Mesenchymal stem cell (in vitro differentiated cells and primary cell): ENCODE results near the gene SCN4B.

Experiments
- DNase-seq: peaks from one replicate; pipeline ENCODE4 v3.0.0-alpha.2; 2013
- H2AFZ ChIP-seq: one replicate; pipeline ENCODE4 v1.6.1; 2013; ENCODE audit warnings: low read depth, mild to moderate bottlenecking, control low read depth, inconsistent platforms, low read length, moderate library complexity
- H2AK5ac ChIP-seq: 2 replicates; pipeline ENCODE4 v1.6.1; 2013; ENCODE audit warnings: low read length, moderate library complexity, mild to moderate bottlenecking, inconsistent platforms; ENCODE audit not compliant: severe bottlenecking
- H2BK120ac ChIP-seq: one replicate; pipeline ENCODE4 v1.6.1; 2013; ENCODE audit warnings: low read depth, mild to moderate bottlenecking, inconsistent platforms, low read length, moderate library complexity
- H2BK12ac ChIP-seq, 2 experiments: one replicate each; pipeline ENCODE4 v1.6.1; 2013; ENCODE audit warnings: inconsistent platforms in 2 of 2, low read length in 2 of 2, mild to moderate bottlenecking in 2 of 2, moderate library complexity in 2 of 2, control low read depth in 1 of 2
- H2BK15ac ChIP-seq: one replicate; pipeline ENCODE4 v1.6.1; 2013; ENCODE audit warnings: mild to moderate bottlenecking, low read depth, inconsistent platforms; ENCODE audit not compliant: poor library complexity, severe bottlenecking
- H2BK5ac ChIP-seq: 2 replicates; pipeline ENCODE4 v1.6.1; 2013; ENCODE audit warnings: low read depth, mild to moderate bottlenecking, low read length, control low read depth, inconsistent platforms; ENCODE audit not compliant: poor library complexity, severe bottlenecking
- H3K14ac ChIP-seq, 2 experiments: one replicate each; pipeline ENCODE4 v1.6.1; 2013; ENCODE audit warnings: inconsistent platforms in 2 of 2, low read length in 2 of 2, control low read depth in 1 of 2, mild to moderate bottlenecking in 1 of 2, moderate library complexity in 1 of 2
- H3K18ac ChIP-seq, 2 experiments: one replicate each; pipeline ENCODE4 v1.6.1; 2013; ENCODE audit warnings: inconsistent platforms in 2 of 2, low read length in 2 of 2, control low read depth in 1 of 2, low read depth in 1 of 2, mild to moderate bottlenecking in 1 of 2
- H3K23ac ChIP-seq, 2 experiments: one replicate each; pipeline ENCODE4 v1.6.1; 2013; ENCODE audit warnings: inconsistent platforms in 2 of 2, low read length in 2 of 2, mild to moderate bottlenecking in 2 of 2, moderate library complexity in 2 of 2, control low read depth in 1 of 2
- H3K27ac ChIP-seq: 2 replicates; pipeline ENCODE4 v1.5.1; 2013; ENCODE audit warnings: mild to moderate bottlenecking, moderate library complexity, low read length, control low read depth, inconsistent platforms; ENCODE audit not compliant: poor library complexity, severe bottlenecking
- H3K27me3 ChIP-seq, 2 experiments: 2 replicates each; pipeline versions ENCODE4 v1.6.1 to v1.7.0; 2013; ENCODE audit warnings: low read length in 2 of 2, mild to moderate bottlenecking in 2 of 2, moderate library complexity in 2 of 2, control low read depth in 1 of 2, inconsistent platforms in 1 of 2; ENCODE audit not compliant: control insufficient read depth in 1 of 2, insufficient read depth in 1 of 2
- H3K36me3 ChIP-seq, 2 experiments: 2 replicates each; pipeline versions ENCODE4 v1.6.1 to v1.7.0; 2013; ENCODE audit warnings: low read length in 2 of 2, control low read depth in 1 of 2, inconsistent platforms in 1 of 2, low read depth in 1 of 2, mild to moderate bottlenecking in 1 of 2; ENCODE audit not compliant: insufficient read depth in 2 of 2, control insufficient read depth in 1 of 2
- H3K4ac ChIP-seq, 2 experiments: one replicate each; pipeline ENCODE4 v1.6.1; 2013; ENCODE audit warnings: inconsistent platforms in 2 of 2, low read length in 2 of 2, mild to moderate bottlenecking in 2 of 2, moderate library complexity in 2 of 2, control low read depth in 1 of 2, low read depth in 1 of 2
- H3K4me1 ChIP-seq: 2 replicates; pipeline ENCODE4 v1.6.1; 2013; ENCODE audit warnings: low read depth, low read length, control low read depth; ENCODE audit not compliant: control insufficient read depth, insufficient read depth
- H3K4me2 ChIP-seq: 2 replicates; pipeline ENCODE4 v1.6.1; 2013; ENCODE audit warnings: low read length, mild to moderate bottlenecking, inconsistent platforms; ENCODE audit not compliant: poor library complexity, severe bottlenecking
- H3K4me3 ChIP-seq, 2 experiments: 2 replicates each; pipeline versions ENCODE4 v1.5.1 to v1.7.0; 2013; ENCODE audit warnings: low read length in 2 of 2, mild to moderate bottlenecking in 2 of 2, control low read depth in 1 of 2, low read depth in 1 of 2; ENCODE audit not compliant: insufficient read depth in 1 of 2
- H3K79me1 ChIP-seq: replicated peaks from 2 replicates; pipeline ENCODE4 v1.6.1; 2013; ENCODE audit warnings: mild to moderate bottlenecking, control low read depth, low read length, inconsistent platforms; ENCODE audit not compliant: poor library complexity, severe bottlenecking
- H3K9ac ChIP-seq: 2 replicates; pipeline ENCODE4 v1.7.0; 2013; ENCODE audit warnings: mild to moderate bottlenecking, low read length, moderate library complexity
- H3K9me3 ChIP-seq: 2 replicates; pipeline ENCODE4 v1.7.0; 2013; ENCODE audit warnings: mild to moderate bottlenecking, low read length; ENCODE audit not compliant: control insufficient read depth
- H4K8ac ChIP-seq: one replicate; pipeline ENCODE4 v1.6.1; 2013; ENCODE audit warnings: inconsistent platforms, mild to moderate bottlenecking, low read length, moderate library complexity
- H4K91ac ChIP-seq: one replicate; pipeline ENCODE4 v1.6.1; 2013; ENCODE audit warnings: mild to moderate bottlenecking, low read length, inconsistent platforms
- WGBS: methylation state at CpG from one replicate; pipeline ENCODE4 v1.1.7; 2013; ENCODE audit warnings: mixed read lengths; 5-methylcytosine and 5-hydroxymethylcytosine counted together

The SCN4B gene

GRCh38 chr11:118147502-118147901 is 5.1 kb downstream of the SCN4B start:
- no peak overlapping the region for H2BK12ac ChIP-seq
- no peak overlapping the region for H2BK120ac ChIP-seq

GRCh38 chr11:118146554-118146953 is 6.1 kb downstream of the SCN4B start:
- H3K4me1 ChIP-seq = peaks cover 7% of the 10 kb centered on the region
- no peak overlapping the region for H3K4me3 ChIP-seq
- H3K27ac ChIP-seq = no peak overlapping the region
- no peak for DNase-seq
- H3K14ac ChIP-seq = no peak overlapping the region
- no peak overlapping the region for H4K91ac ChIP-seq
- 77% methylated on average over 6 of the region's 6 CpGs for WGBS
- H2BK5ac ChIP-seq = no peak overlapping the region
- H2AFZ ChIP-seq = no peak overlapping the region
- no peak overlapping the region for H2BK15ac ChIP-seq
- H3K18ac ChIP-seq = no peak overlapping the region
- no peak overlapping the region for H3K4ac ChIP-seq
- H4K8ac ChIP-seq = no peak overlapping the region
- H2BK120ac ChIP-seq = no peak overlapping the region
- no peak overlapping the region for H2AK5ac ChIP-seq
- H3K79me1 ChIP-seq = no peaks in the 10 kb centered on the region
- no peak overlapping the region for H3K23ac ChIP-seq
- H3K27me3 ChIP-seq = peaks cover 89 to 98% of the 10 kb centered on the region in 2 experiments
- no peaks in the 10 kb centered on the region for H3K9me3 ChIP-seq
- H3K36me3 ChIP-seq = no peaks in the 10 kb centered on the region
- H3K9ac ChIP-seq = no peak overlapping the region
- no peak overlapping the region for H3K4me2 ChIP-seq
- H2BK12ac ChIP-seq = no peak overlapping the region

More at GRCh38 chr11:118147502-118147901, 5.1 kb downstream of the SCN4B start:
- DNase-seq = no peak
- Histone ChIP-seq H4K8ac (no peak overlapping the region), H3K4ac (no peak overlapping the region), H3K9ac (no peak overlapping the region), H3K4me1 (peaks cover 11% of the 10 kb centered on the region), H3K27me3 (peaks cover 90 to 98% of the 10 kb centered on the region in 2 experiments), H2AK5ac (no peak overlapping the region), H3K79me1 (no peaks in the 10 kb centered on the region), H3K9me3 (no peaks in the 10 kb centered on the region), H2AFZ (no peak overlapping the region), H3K14ac (no peak overlapping the region), H3K36me3 (no peaks in the 10 kb centered on the region), H3K18ac (no peak overlapping the region), H3K23ac (no peak overlapping the region), H4K91ac (no peak overlapping the region), H2BK15ac (no peak overlapping the region), H3K4me2 (no peak overlapping the region), H3K4me3 (no peak overlapping the region), H3K27ac (no peak overlapping the region), H2BK5ac (no peak overlapping the region)
- WGBS = 58% methylated on average over 2 of the region's 3 CpGs

- Histone ChIP-seq H2BK12ac (no peak overlapping the region), H2BK5ac (no peak overlapping the region), H3K4me2 (peak overlapping the region; percentile 98), H3K79me1 (no peaks in the 10 kb centered on the region), H3K23ac (peak overlapping the region in 1 of 2 experiments; percentile 44), H3K4me1 (peaks cover 7% of the 10 kb centered on the region), H3K27ac (no peak overlapping the region), H2BK15ac (no peak overlapping the region), H3K9ac (peak overlapping the region; percentile 30), H3K27me3 (peaks cover 89 to 98% of the 10 kb centered on the region in 2 experiments), H2AFZ (peak overlapping the region; percentile 33), H3K4ac (no peak overlapping the region), H3K14ac (no peak overlapping the region), H3K9me3 (no peaks in the 10 kb centered on the region), H2BK120ac (no peak overlapping the region), H3K18ac (no peak overlapping the region), H2AK5ac (no peak overlapping the region), H3K36me3 (no peaks in the 10 kb centered on the region), H4K91ac (no peak overlapping the region), H4K8ac (no peak overlapping the region), H3K4me3 (peak overlapping the region; percentile 57 to 75)
- WGBS = 1% methylated on average over 77 of the region's 78 CpGs
- peak; percentile 67 for DNase-seq
These were observed 7.1 kb downstream of the SCN4B start for GRCh38 chr11:118145285-118146227.
